ENCODE data around the gene BEX3.

DNA sequence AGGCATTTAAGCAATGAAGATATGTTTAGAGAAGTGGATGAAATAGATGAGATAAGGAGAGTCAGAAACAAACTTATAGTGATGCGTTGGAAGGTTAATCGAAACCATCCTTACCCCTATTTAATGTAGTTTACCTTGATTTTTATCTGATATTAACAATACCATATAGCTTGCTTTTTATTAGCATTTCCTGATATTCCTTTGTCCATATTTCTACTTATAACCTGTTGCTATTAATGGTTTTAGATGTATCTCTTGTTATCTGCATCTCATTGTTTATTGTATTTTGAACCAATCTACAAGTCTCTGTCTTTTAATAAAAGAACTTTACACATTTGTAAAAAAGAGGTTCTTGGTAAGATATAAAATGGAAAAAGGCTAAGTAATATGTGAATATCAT lies 18.5 kb upstream of the BEX3 start:
- TF ChIP-seq, protein P1, sequence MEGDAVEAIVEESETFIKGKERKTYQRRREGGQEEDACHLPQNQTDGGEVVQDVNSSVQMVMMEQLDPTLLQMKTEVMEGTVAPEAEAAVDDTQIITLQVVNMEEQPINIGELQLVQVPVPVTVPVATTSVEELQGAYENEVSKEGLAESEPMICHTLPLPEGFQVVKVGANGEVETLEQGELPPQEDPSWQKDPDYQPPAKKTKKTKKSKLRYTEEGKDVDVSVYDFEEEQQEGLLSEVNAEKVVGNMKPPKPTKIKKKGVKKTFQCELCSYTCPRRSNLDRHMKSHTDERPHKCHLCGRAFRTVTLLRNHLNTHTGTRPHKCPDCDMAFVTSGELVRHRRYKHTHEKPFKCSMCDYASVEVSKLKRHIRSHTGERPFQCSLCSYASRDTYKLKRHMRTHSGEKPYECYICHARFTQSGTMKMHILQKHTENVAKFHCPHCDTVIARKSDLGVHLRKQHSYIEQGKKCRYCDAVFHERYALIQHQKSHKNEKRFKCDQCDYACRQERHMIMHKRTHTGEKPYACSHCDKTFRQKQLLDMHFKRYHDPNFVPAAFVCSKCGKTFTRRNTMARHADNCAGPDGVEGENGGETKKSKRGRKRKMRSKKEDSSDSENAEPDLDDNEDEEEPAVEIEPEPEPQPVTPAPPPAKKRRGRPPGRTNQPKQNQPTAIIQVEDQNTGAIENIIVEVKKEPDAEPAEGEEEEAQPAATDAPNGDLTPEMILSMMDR (IDR thresholded peaks at IDR 0.05 in 8 of 11, conservative IDR thresholded peaks at IDR 0.05 in 3 of 11), result no peak
- no peak for TF ChIP-seq POLR2A (IDR thresholded peaks at IDR 0.05)
- no peak for TF ChIP-seq POLR2AphosphoS5 (IDR thresholded peaks at IDR 0.05)

Data from spleen (tissue), 7 donors.